HTR-8/SVneo (cell line): ENCODE results near the gene ROBO2.

ENCODE experiments used
- DNase-seq: peaks from one replicate; pipeline ENCODE4 v3.0.0; 2011; ENCODE audit warnings: low spot score, mixed read lengths; ENCODE audit not compliant: insufficient read length
- FAIRE-seq: peaks from 2 replicates; lab custom pipeline; 2011; peaks lifted over from hg19 to GRCh38; lab: Jason Lieb, UNC

The ROBO2 gene

DNA sequence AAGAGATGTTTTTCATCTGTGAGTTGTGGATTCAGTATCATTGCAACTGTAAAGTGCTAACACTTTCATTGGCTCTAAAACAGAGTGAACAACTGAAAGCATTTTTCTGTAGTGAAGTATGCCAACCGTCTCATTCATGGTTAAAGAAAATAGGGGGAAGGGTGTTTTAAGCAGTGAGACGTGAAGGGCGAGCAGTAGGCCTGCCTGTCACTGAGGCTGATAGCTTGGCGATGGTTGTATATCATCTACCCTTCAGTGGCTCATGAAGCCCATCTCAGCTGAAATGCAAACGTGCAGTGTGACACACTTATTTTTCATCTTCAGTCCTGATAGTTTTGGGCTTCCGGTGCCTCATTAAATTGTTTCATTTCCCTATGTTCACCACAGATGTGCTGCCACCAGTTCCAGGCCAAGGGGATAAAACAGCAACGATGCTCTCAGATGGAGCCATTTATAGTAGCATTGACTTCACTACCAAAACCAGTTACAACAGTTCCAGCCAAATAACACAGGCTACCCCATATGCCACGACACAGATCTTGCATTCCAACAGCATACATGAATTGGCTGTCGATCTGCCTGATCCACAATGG lies 562.0 kb downstream of the ROBO2 start:
- FAIRE-seq (no peak), DNase-seq (no peak)

DNA sequence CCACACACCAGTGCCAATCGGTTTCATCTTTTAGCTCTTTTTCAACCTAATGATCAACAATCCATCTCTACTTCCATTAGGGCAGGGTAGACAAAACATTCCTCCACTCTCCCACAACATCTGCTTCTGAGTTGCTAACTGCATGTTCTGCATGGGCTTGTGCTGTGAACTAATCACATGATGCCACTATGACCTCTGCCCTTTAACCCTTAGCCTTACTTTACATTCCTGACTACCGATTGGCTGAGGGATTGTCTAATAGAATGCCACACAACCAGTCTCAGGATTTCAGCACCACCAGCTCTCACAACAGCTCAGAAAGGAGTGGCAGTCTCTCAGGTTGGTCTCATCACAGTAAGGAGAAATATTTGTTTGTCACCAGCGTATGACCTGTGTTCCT lies 562.8 kb downstream of the ROBO2 start:
- no peak for DNase-seq
- FAIRE-seq = no peak

DNA sequence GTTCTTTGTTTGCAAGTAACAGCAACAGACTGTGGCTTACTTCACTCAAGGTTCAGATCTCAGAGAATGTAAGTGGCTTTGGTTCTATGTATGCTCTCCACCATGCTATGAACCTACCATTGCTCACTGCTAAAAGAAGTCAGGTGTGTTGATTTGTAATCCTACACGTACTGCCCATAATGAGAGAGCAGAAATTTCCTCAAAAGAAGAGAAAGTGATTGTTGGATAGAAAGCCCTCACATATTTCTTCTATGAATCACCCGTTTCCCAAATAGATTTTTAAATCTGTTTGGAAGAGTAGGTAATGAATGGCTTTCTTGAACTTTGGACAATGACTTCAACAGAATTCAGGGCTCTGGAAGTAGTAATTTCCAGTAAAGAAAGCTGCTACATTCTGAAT lies 565.4 kb downstream of the ROBO2 start:
- FAIRE-seq = no peak
- no peak for DNase-seq

DNA sequence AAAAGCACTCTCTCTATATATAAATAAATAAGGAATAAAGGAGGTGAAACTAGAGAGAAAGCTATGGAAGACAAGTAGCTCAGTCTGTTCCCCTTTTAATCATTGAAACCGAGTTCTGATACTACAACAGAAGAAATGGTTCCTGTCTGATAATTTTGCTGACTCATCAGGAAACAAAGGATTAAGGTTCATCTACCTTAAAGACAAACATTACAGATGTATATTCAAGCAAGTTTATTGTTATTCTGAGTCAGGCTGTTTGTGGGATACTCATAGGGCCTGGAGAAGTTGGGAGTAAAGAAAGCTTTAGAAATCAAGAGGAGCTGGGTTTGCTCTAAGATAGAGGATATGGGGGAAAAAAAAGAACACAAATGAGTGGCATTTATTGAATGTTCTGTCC lies 566.0 kb downstream of the ROBO2 start:
- FAIRE-seq = no peak

DNA sequence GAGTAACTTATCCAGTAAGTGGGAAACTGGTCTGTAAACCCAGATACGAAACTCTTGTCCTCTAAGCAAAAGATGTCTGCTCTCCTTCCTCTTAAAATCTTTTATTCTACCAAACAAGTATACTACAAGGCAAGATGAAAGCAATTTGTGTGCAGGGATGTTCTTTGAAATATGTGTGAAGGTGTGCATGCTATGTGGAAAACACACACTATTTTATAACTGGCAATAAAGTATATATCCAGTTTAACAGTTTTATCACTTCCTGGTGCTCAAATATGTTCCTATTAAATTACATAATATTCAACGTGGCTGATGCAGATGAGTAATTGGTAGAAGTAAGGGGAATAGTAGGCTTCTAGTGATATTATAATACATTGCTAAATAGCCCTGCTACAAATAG lies 566.5 kb downstream of the ROBO2 start:
- DNase-seq (no peak), FAIRE-seq (no peak)

More for the DNA sequence above, 566.0 kb downstream of the ROBO2 start:
- DNase-seq = no peak

DNA sequence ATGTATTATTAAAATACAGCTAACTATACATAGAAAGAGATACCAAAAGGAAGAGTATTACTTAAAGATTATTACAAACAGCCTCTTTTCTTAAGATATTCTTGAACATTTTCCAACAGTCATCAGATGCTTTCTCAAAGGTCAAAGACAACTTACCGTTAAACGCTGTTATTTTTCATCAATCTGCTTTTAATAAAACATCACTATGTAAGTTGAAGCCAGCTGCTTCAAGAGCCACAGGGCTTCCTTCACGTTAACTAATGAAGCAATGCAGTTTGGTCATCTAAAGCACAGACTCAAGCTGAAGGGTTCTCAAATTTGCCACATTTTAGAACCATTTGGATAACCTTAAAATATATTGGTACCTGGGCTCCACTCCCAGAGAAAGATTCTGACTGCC lies 578.8 kb downstream of the ROBO2 start:
- no peak for DNase-seq
- FAIRE-seq = no peak

DNA sequence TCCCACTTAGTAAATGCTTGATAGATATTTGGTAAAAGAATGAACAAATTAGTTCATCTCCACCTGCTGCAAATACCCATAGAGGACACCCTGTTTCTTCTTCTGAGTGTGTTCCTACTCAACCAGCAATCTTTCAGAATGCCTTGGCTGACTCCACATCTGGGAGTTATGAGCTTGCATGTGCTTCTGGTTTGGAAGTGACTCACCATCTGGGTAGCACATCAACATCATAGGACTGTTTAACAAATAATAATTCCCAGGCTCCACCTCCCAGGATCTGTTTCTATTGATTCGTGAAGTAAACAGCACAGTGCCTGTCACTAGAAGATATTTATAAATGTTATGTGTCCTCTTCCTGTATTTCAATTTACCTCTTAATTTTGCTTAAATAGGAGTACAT lies 580.1 kb downstream of the ROBO2 start:
- no peak for FAIRE-seq
- no peak for DNase-seq

DNA sequence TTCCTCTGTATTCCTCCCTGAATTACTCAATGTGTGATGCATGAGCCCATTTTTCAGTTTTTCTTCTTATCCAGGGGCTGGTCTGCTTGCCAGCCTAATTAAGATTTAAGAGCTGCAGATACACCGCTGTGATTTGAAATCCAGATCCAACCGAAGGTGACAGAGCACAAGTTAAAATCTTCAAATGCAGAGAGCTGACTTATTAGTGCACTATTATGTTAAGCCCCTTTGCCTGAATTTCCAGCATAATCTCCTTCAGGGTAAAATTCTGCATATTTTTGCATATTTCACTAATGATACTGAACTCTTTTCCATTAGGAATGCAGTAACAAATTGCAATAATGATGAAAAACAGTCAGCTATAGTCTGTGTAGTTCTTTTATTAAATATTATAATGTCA lies 583.6 kb downstream of the ROBO2 start:
- DNase-seq (no peak), FAIRE-seq (no peak)

DNA sequence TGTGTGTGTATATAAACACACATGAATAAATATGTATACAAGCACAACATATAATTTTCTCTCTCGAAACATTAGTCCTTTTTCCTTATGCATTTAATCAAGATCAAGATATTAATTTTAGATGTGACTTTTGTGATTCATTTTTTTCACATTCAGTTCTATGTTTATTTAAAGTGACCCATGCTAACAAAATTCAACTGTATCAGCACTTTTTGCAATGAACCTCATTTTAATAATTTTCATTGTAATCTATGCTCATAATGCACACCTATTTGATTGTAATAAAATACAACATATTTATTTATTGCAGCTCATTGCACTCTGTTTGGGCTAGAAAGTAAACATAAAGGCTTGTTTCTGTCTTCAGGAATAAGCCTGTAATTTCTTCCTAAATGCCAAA lies 586.3 kb downstream of the ROBO2 start:
- DNase-seq (no peak), FAIRE-seq (no peak)

DNA sequence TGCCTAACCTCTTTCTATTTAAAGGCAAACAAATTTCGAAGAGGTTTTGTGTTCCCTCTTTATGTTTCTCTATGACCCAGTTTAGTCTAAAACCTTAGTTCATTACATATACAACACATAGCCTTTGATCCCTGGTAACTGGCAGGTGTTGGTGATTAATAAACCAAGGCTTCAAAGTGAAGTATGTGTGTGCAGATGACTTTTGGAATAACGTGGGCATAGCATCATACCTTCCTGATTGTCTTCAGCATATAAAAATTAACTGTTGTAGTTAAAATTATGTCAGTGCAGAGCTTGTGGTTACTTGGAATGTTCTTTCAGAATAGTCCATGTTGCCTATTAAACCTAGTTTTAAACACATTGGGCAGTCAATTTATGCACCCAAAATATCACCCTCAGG lies 608.3 kb downstream of the ROBO2 start:
- DNase-seq = no peak
- no peak for FAIRE-seq

DNA sequence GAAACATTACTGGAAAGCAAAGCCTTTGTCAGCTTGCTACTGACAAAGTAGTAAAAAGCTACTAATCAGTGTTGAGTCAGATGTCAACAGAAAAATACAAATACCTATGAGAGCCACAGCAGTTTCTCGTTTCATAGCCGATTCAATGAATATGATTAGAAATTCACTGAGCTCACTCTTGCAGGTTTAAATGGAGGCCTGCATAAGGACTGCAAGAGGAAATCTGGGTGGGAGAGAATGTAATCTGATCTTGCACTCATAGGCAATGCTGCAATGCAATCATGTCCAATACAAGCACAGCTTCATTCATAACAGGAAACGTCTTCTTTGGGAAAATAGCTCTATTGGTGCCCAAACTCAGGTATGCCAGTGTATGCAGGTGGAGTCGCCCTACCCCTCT lies 608.8 kb downstream of the ROBO2 start:
- no peak for FAIRE-seq
- no peak for DNase-seq

DNA sequence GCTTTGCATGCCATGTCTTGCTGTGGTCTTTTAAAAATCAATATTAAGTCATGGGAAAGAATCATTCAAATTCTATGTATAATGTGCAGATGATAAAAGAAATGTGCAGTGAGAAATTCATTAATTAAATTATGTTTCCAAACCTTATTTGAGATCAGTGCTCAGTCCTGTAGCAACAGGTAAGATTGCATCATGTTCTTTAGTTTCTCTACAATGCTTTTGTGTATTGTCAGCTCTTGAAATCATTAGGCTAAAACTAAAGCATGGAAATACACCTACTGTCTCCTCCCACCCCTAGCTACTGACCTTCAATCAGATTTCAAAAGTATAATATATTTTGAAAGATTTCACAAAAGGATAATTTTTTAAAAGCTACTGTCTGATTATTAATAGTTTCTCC lies 612.7 kb downstream of the ROBO2 start:
- FAIRE-seq (no peak), DNase-seq (no peak)

DNA sequence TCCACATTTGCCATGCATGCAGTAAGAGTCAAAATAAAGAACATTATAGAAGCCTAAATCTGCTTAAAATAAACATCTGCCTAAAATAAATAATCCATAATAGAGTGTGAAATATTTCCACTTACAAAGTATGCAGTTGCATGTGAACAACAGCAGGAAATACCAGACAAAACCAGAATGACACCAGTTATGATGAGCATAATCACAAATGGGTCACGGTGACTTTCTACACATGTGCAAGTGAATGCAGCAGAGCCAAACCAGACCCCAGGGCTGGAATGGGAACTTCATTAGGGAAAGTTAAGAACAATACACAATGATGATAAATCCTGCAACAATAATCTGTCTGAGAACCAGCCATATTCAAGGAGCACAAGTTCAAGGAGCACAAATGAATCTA lies 615.5 kb downstream of the ROBO2 start:
- no peak for DNase-seq

DNA sequence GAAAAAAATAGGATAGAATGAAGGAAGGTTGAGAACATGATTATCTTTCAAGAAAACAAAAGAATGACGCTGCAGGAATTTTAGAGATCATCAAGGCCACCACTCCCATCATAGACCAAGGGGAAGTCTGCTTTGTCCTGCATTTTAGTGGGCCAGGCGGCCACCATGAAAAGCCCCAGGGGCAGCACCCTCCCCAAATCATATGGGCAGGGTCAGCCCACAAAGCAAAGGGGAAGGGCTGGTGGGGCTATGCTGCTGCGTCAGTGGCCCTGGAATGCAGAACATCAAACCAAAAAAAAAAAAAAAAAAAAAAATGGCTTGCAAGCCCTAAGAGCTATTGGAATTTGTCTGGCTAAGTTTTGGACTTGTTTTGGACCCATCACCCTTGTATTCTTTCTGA lies 620.8 kb downstream of the ROBO2 start:
- no peak for FAIRE-seq

More for the DNA sequence above, 615.5 kb downstream of the ROBO2 start:
- no peak for FAIRE-seq

DNA sequence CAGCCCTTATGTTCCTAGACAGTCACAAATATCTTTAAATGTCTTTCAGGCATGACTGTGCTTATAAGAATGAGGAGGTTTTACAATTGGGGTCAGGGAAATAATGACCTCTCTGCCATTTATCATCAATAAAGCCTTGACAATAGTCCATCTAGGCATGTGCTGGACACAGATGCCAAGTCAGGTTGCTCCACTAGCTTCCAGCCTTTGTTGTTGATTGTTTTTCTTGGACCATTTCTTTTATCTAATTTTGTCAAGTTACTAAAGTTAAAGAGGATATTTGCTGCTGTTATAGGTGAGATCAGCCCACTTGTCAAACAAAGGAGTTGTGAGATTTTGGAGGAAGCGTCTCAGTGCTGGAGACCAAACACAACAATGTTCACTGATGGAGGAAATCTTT lies 628.0 kb downstream of the ROBO2 start:
- DNase-seq (no peak), FAIRE-seq (no peak)

More for the DNA sequence above, 620.8 kb downstream of the ROBO2 start:
- no peak for DNase-seq

DNA sequence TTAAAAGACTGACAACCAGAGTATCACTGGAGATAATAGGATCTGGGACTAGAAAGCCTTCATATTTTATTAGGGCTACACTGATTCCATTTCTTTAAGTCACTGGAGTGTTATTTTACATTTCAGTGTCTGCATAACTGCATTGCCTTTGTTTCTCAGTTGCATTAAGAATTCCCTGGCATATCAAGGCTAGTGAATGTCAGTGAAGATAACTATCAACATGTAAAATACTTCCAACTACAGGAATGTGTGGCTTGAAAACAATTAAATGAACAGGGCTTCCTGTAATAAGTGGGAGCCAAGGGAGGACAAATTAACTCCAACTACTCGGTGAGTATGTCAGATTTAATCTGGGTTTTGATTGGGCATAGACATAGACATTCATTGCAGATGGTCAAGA lies 628.5 kb downstream of the ROBO2 start:
- no peak for DNase-seq
- FAIRE-seq = no peak

DNA sequence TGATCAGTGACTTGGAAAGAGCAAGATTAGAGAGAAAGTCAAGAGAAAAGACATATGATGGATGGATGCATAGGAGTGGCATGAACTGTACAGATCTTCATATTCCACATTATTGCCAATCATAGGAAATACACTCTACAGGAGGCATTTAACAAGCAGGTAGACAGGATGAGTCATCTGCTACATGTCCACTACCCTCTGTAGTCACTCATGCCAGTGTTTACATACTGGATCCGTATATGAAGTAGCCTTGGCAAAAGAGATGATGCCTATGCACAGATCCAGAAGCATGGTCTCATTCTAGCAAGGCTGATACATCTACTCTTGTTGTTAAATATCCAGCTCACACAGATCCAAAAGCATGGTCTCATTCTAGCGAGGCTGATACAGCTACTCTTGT lies 632.1 kb downstream of the ROBO2 start:
- FAIRE-seq (no peak), DNase-seq (no peak)

DNA sequence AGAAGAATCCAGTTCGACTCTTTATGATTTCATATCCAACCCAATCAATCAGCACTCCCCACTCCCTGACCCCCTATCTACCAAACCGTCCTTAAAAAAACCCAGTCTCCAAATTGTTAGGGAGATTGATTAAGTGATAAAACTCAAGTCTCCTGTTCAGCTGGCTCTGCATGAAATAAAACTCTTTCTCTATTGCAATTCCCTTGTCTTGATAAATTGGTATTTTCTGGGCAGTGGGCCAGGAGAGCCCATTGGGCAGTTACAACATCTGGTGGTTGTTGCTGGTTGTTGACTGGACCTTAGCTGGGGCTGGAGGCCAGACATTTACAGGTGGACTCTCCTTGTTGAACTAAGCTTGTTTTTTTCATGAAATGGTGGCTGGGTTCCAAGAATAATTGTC lies 642.3 kb downstream of the ROBO2 start:
- DNase-seq (no peak), FAIRE-seq (no peak)

DNA sequence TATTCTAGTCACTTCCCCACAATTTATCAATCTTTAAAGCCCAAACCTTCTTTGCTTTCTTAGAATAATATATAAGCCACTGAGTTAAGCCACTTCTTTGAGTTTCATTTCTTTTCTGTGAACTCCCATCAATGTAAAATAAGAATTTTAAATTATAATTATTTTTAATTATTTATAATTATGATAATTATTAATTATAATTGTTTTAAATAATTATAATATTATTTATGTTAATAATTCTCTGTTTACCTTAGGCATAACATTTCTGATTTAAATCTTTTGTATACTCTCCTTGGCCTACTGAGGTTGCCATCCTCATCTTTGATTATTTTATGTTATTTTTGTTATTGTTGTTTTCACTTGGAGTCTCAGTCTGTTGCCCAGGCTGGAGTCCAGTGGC lies 644.2 kb downstream of the ROBO2 start:
- FAIRE-seq (no peak), DNase-seq (no peak)

DNA sequence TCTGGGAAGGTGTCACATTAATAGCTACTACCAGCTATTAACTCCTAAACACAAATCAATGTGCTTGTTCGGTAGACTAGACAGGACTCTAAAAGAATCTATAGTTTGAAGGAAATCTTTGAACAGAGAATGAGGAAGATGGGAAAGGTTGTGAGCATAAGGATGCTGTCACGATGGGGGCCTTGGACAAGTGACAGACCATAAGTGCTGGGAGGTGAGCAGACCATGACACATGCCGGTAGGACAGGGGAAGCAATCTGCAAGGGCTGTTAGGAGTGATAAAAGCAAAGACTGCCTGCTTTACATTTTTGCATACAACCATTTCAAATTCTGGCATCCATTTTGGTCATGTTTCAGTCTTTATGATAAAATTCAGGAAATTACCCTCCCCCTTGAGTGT lies 645.8 kb downstream of the ROBO2 start:
- no peak for DNase-seq
- FAIRE-seq = no peak

DNA sequence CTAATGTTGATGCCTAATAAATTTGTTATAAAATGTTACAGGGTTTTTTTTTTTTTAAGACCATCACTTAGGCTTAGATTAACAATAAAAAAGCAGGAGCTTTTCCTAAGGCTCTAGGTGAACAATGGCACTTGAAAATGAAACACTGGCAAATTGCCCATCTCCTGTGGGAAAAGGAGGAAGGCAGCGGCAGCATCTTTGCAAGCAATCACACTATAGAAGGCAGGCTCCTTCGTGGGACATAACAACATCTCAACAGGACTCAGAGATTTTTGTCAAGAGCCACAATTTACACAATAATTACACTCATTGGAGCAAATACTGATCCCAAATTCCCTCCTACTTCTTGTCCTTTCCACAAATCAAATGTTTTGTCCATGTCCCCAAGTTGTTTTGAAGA lies 646.7 kb downstream of the ROBO2 start:
- no peak for DNase-seq
- FAIRE-seq = no peak

DNA sequence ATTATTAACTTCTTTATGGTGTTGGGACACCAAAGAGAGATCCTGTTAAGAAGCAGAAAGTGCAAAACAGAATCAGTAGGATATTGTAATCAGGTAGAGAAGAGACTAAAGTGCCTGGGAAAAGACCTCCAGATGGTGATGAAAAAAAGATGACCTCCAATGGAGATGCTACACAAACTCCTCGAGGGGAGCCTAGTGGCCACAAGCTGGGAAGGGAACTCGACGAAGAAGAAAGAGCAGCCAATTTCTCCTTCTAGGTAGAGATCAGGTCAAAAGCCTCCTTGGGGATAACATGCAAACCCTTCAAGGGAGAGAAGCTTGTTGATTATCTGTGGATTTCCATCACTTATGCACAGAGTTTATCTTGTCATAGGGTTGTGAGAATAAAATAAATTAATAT lies 647.6 kb downstream of the ROBO2 start:
- DNase-seq (no peak), FAIRE-seq (no peak)

DNA sequence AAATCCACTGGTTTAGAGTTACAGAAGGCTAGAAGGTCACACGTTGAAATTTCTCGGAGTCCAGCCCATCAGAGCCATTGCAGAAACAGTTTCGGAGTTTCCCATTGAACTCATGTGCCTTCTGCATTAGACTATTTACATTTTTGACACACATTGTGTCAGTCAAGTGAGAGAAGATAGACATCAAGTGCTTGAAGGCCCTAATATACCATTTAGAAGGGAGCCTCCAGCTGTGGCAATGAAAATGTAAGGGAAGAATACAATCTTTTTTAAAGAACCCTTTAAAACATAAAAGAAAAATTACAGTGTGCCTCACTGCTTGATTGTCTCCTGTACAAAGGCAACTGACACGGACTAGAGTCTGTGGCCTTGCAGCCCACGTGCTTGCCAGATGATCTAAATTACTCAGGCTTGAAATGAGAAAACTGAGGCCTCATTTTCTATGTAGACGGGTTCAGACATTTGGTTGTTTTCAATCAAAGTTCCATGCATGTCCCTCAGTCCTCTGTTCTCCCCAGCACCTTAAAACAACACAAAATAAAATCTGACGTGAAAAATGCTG lies 650.5 kb downstream of the ROBO2 start:
- no peak for DNase-seq
- FAIRE-seq = no peak
